C4-2B (cell line): ENCODE measurements around the gene MTA1.

ENCODE experiments used
- CTCF ChIP-seq: fragments of 450-650 bp; conservative IDR thresholded peaks from 2 replicates; pipeline ENCODE4 v1.5.1; 2017; ENCODE audit warnings: mild to moderate bottlenecking
- ZFX ChIP-seq: fragments of 450-650 bp; IDR thresholded peaks from 2 replicates; pipeline ENCODE4 v1.6.1; 2017

- TF ChIP-seq CTCF (no peak), ZFX (no peak)
Observed at GRCh38 chr14:105500726-105501101, 81.1 kb downstream of the MTA1 start.
